Type B pancreatic cell (in vitro differentiated cells): ENCODE measurements around the gene ADCY5. TPM values are rescaled to one million over a fixed set of nuclear protein-coding genes. Genes with fewer than 3 reads are reported as not detected.
A peak's percentile ranks its signal among the peaks of the same experiment; 100 is the strongest.

Experiments
- DNase-seq: peaks from one replicate; pipeline ENCODE4 v3.0.0; 2021; ENCODE audit warnings: mixed read lengths; ENCODE audit not compliant: unreplicated experiment; ENCODE audit errors: extremely low spot score
- H3K27ac Mint-ChIP-seq: 2 replicates; pipeline ENCODE4 v1.8.0; 2021; ENCODE audit warnings: mild to moderate bottlenecking, mixed read lengths
- H3K27me3 Mint-ChIP-seq: 2 replicates; pipeline ENCODE4 v1.8.0; 2021; ENCODE audit warnings: mixed read lengths
- H3K36me3 Mint-ChIP-seq: 2 replicates; pipeline ENCODE4 v1.8.0; 2021; ENCODE audit warnings: mixed read lengths
- H3K4me1 Mint-ChIP-seq: one replicate; pipeline ENCODE4 v1.8.0; 2021; ENCODE audit warnings: mixed read lengths; ENCODE audit not compliant: unreplicated experiment
- H3K4me3 Mint-ChIP-seq: 2 replicates; pipeline ENCODE4 v1.8.0; 2021; ENCODE audit warnings: mild to moderate bottlenecking, mixed read lengths
- H3K9me3 Mint-ChIP-seq: 2 replicates; pipeline ENCODE4 v1.8.0; 2021; ENCODE audit warnings: mixed read lengths
- total RNA-seq: library from RNA; stranded (reverse); gene quantifications from 2 replicates; pipeline ENCODE4 v1.2.1, GENCODE V29; 2021; ENCODE audit warnings: low replicate concordance
- TF ChIP-seq, protein P1 (sequence below): fragments of 200-600 bp; sonication (generic); conservative IDR thresholded peaks from 2 replicates; pipeline ENCODE4 v1.5.0; 2021; ENCODE audit warnings: antibody characterized with exemption, mild to moderate bottlenecking

Gene ADCY5
- total RNA-seq, 1 donor from 2014 or later = 9.1 TPM

DNA sequence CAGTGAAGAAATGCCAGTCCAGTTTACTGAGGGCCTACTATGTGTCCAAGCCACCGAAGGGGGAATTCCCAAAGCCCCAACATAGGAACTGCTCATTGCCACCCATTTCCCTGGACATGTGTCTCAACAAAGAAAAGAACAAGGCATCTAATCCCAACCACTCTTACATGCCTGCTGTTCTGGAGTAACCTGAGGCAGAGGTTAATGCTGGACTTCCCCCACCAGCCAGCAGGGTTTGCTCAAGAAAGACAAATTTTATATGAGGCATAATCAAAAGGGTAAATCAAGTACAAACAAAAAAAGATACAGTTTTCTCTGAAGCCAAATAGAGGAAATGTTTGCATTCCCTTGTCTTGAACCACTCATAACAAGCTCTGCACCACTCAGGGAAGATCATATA lies 4.1 kb downstream of the ADCY5 start:
- Mint-ChIP-seq H3K4me1 (peaks cover 26% of the 10 kb centered on the region), H3K4me3 (peak overlapping the region; percentile 8), H3K36me3 (peaks cover 5% of the 10 kb centered on the region), H3K27me3 (peaks cover 39% of the 10 kb centered on the region), H3K9me3 (no peaks in the 10 kb centered on the region), H3K27ac (no peak overlapping the region)
- TF ChIP-seq, protein P1, sequence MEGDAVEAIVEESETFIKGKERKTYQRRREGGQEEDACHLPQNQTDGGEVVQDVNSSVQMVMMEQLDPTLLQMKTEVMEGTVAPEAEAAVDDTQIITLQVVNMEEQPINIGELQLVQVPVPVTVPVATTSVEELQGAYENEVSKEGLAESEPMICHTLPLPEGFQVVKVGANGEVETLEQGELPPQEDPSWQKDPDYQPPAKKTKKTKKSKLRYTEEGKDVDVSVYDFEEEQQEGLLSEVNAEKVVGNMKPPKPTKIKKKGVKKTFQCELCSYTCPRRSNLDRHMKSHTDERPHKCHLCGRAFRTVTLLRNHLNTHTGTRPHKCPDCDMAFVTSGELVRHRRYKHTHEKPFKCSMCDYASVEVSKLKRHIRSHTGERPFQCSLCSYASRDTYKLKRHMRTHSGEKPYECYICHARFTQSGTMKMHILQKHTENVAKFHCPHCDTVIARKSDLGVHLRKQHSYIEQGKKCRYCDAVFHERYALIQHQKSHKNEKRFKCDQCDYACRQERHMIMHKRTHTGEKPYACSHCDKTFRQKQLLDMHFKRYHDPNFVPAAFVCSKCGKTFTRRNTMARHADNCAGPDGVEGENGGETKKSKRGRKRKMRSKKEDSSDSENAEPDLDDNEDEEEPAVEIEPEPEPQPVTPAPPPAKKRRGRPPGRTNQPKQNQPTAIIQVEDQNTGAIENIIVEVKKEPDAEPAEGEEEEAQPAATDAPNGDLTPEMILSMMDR = peak; percentile 32
- DNase-seq = no peak

DNA sequence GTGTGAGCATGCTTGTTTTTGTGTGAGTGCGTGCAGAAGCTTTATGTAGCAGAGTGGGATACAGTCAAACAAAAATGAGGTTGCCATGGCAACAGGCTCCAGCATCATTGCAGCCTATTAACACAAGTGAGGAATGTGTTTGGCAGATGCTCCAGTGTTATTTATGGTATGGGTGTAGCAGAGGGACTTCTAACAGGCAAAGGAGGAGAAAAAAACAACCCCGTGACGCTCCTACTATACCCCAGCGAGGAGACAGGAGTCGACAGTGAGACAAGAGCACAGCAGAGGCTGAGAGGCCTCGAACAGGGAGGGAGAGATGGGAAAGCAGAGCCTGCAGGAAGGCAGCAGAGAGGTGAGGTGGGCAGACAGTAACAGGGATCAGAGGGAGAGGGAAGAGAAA lies 4.9 kb downstream of the ADCY5 start:
- TF ChIP-seq, protein P1 = no peak
- no peaks in the 10 kb centered on the region for H3K9me3 Mint-ChIP-seq
- no peak overlapping the region for H3K4me3 Mint-ChIP-seq
- peaks cover 26% of the 10 kb centered on the region for H3K4me1 Mint-ChIP-seq
- H3K36me3 Mint-ChIP-seq = peaks cover 5% of the 10 kb centered on the region
- DNase-seq = no peak
- no peak overlapping the region for H3K27ac Mint-ChIP-seq
- peaks cover 39% of the 10 kb centered on the region for H3K27me3 Mint-ChIP-seq

DNA sequence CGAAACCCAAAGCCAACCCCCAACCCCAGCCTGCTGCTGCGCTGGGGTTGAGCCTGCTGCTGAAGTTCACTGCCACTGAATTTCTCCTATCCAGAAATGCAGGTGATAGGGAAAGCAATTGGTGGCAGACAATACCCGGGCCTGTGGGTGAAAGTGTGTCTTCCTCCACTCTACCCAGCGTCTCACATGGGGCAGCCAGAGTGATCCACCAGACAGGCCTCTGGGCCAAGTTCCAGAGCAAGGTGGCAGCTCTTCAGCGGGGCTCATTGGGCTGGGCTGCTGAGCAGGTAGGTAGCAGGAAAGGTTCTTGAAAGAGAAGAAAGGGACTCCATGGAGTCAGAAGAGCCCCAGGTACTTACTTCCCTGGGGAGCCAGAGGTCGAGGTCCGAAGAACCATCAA lies 6.0 kb downstream of the ADCY5 start:
- H3K9me3 Mint-ChIP-seq = no peaks in the 10 kb centered on the region
- H3K27ac Mint-ChIP-seq = no peak overlapping the region
- TF ChIP-seq, protein P1 = no peak
- peaks cover 5% of the 10 kb centered on the region for H3K36me3 Mint-ChIP-seq
- no peak overlapping the region for H3K4me3 Mint-ChIP-seq
- no peak for DNase-seq
- H3K4me1 Mint-ChIP-seq = peaks cover 26% of the 10 kb centered on the region
- H3K27me3 Mint-ChIP-seq = peaks cover 39% of the 10 kb centered on the region

DNA sequence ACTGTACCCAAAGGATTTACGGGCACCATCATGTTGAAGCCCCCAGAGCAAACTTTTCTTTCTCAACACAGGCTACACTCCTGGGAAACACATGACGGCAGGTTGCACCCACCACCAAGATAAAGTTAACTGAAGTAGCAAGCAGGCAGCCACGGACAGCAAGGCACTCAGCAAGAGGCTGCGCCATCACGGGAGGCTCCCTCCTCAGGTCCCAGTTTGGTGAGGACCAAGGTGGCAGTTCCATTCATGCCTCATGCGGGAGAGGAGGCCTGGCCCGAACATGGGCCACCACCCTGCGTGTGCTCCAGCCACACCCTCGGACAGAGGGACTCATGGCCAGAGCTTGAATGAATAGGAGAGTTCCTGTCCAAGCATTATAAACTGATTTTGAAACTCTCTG lies 6.8 kb downstream of the ADCY5 start:
- Mint-ChIP-seq H3K27me3 (peaks cover 39% of the 10 kb centered on the region), H3K4me3 (no peak overlapping the region), H3K36me3 (peaks cover 5% of the 10 kb centered on the region), H3K9me3 (no peaks in the 10 kb centered on the region), H3K27ac (no peak overlapping the region), H3K4me1 (peaks cover 26% of the 10 kb centered on the region)
- no peak for DNase-seq
- TF ChIP-seq, protein P1 = no peak

DNA sequence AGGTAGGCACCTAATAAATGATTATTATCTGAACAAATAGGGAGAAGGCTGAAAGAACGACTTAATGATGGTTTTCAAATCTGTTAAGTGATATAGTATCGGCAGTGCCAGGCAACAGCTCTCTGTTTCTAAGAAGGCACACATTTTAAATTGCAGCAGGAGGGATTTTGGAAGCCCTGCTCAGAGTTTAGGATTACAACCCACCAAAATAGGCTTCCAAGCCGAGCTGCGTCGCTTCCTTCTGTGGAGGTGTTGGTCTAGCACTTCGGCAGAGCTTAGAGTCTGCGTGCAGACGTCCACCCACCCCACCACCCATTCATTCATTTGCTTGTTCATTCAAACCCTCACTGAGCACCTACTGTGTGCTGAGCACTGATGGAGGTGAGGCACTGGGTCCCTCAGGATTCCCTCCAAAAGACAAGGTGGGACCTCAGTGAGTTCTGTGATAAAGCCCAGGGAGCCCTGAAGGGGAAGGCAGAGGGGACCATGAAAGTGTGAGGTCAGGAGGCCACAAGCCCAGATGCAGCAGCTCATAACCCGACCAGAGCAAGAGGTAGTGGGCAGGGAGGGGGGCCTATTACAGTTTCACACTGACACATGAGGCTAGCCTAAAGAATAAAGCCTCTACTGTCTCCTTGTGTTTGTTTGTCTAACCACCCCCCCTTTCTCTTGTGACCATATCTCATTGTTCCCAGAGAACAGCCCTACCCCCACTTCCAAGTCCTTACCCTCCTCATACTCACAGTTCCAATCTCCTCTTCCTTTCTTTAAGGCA lies 8.9 kb downstream of the ADCY5 start:
- no peaks in the 10 kb centered on the region for H3K9me3 Mint-ChIP-seq
- peaks cover 17% of the 10 kb centered on the region for H3K27me3 Mint-ChIP-seq
- peaks cover 12% of the 10 kb centered on the region for H3K4me1 Mint-ChIP-seq
- no peak overlapping the region for H3K27ac Mint-ChIP-seq
- no peak overlapping the region for H3K4me3 Mint-ChIP-seq
- DNase-seq = no peak
- no peaks in the 10 kb centered on the region for H3K36me3 Mint-ChIP-seq
- TF ChIP-seq, protein P1 = no peak
